22Rv1 (cell line): ENCODE results near the gene GPC6.

Experiments used
- ZFX ChIP-seq: fragments of 450-650 bp; IDR thresholded peaks from 2 replicates; pipeline ENCODE4 v1.6.1; 2017; ENCODE audit warnings: antibody characterized with exemption, borderline replicate concordance
- TF ChIP-seq, protein P1 (sequence below): fragments of 450-650 bp; IDR thresholded peaks from 2 replicates; pipeline ENCODE4 v1.5.1; 2017; ENCODE audit warnings: mild to moderate bottlenecking

DNA sequence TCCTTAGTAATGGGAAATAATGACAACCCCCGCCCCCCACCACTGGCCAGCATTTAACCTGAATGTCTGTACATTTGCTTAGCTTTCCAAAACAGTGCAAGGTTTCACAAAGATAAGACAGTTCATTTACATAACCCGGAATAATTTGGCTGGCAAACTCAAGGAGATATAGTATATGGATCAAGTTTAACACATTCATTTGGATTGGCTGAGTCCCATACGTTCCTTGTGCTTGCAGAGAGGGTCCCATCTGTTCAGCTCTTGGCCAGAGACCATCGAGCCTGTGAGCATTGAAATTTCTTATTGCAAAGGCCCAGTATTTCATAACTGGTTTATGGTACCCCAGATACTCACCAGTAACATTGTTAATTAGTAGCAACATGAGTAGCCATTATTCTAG, 116.5 kb downstream of the GPC6 start:
- TF ChIP-seq, protein P1, sequence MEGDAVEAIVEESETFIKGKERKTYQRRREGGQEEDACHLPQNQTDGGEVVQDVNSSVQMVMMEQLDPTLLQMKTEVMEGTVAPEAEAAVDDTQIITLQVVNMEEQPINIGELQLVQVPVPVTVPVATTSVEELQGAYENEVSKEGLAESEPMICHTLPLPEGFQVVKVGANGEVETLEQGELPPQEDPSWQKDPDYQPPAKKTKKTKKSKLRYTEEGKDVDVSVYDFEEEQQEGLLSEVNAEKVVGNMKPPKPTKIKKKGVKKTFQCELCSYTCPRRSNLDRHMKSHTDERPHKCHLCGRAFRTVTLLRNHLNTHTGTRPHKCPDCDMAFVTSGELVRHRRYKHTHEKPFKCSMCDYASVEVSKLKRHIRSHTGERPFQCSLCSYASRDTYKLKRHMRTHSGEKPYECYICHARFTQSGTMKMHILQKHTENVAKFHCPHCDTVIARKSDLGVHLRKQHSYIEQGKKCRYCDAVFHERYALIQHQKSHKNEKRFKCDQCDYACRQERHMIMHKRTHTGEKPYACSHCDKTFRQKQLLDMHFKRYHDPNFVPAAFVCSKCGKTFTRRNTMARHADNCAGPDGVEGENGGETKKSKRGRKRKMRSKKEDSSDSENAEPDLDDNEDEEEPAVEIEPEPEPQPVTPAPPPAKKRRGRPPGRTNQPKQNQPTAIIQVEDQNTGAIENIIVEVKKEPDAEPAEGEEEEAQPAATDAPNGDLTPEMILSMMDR, result no peak
- no peak for TF ChIP-seq ZFX
